Left ventricle myocardium inferior (tissue), 1 donor: ENCODE measurements around the gene ZNF845. TPM values are rescaled to one million over a fixed set of nuclear protein-coding genes. Genes with fewer than 3 reads are reported as not detected.
"Not testable (repeated sequence)": the region's sequence is repeated elsewhere in the genome, so short reads cannot be mapped to it uniquely, and the experiment has no call there.

Source experiments
- DNase-seq: peaks from one replicate; pipeline ENCODE4 v3.0.0-alpha.2; 2020
- H3K27ac ChIP-seq: fragments of 200-600 bp; replicated peaks from 2 replicates; pipeline ENCODE4 v1.8.0; 2021
- H3K27me3 ChIP-seq: fragments of 200-600 bp; 2 replicates; pipeline ENCODE4 v1.8.0; 2021; ENCODE audit warnings: low read depth
- H3K36me3 ChIP-seq: fragments of 200-600 bp; 2 replicates; pipeline ENCODE4 v1.8.0; 2021
- H3K4me1 ChIP-seq: fragments of 200-600 bp; 2 replicates; pipeline ENCODE4 v1.8.0; 2021
- H3K4me3 ChIP-seq: fragments of 200-600 bp; 2 replicates; pipeline ENCODE4 v1.8.0; 2021; ENCODE audit warnings: mild to moderate bottlenecking, moderate library complexity
- H3K9me3 ChIP-seq: fragments of 200-600 bp; replicated peaks from 2 replicates; pipeline ENCODE4 v1.8.0; 2021
- CTCF ChIP-seq: fragments of 200-600 bp; IDR thresholded peaks from 2 replicates; pipeline ENCODE4 v1.8.0; 2021; ENCODE audit warnings: antibody characterized with exemption, mild to moderate bottlenecking, borderline replicate concordance
- intact Hi-C: fragments of 100-400 bp; cut with micrococcal nuclease; formaldehyde crosslinking; loops from one replicate; pipeline ENCODE4 v1.11.0; 2022
- total RNA-seq: library from RNA; stranded (reverse); fragmentation: NEBNext Ultra II Directional; extraction: Animal tissue kit (Norgen Biotek cat#: 25700); gene quantifications from one replicate; pipeline ENCODE4 v1.2.1, GENCODE V29; 2021
- donor health status: DM: no; HTN: yes; CAD: no; lungs with severe emphysema.

Gene ZNF845
- total RNA-seq, 1 donor from 2014 or later, result 3.5 TPM

- TF ChIP-seq CTCF, result peak; percentile 72
- DNase-seq, result peak; percentile 94
- Histone ChIP-seq H3K36me3 (peaks cover 21% of the 10 kb centered on the region), H3K9me3 (no peaks in the 10 kb centered on the region), H3K4me1 (peaks cover 29% of the 10 kb centered on the region), H3K27ac (peak within 1 kb of the TSS; percentile 91), H3K4me3 (peak within 1 kb of the TSS; percentile 93), H3K27me3 (peaks cover under 1% of the 10 kb centered on the region)
- intact Hi-C loops, result no loop called here
Measured at GRCh38 chr19:53394974-53395839, 61.7 kb downstream of the ZNF845 start, which contains the start of gene ZNF765. Gene ZNF765 (plus strand): TSS chr19:53395149. CDS start chr19:53398016, 2,867 bp downstream.

- peaks cover 29% of the 10 kb centered on the region for H3K36me3 ChIP-seq
- H3K9me3 ChIP-seq, DNase-seq, intact Hi-C loops, H3K27me3 ChIP-seq: not testable (repeated sequence)
- peak overlapping the region; percentile 93 for H3K4me3 ChIP-seq
- peak overlapping the region; percentile 91 for H3K27ac ChIP-seq
- H3K4me1 ChIP-seq, result peaks cover 29% of the 10 kb centered on the region
Measured at GRCh38 chr19:53395840-53396524, 62.4 kb downstream of the ZNF845 start.

GRCh38 chr19:53396525-53396868 lies 62.9 kb downstream of the ZNF845 start:
- intact Hi-C loops, result no loop called here
- peaks cover 34% of the 10 kb centered on the region for H3K36me3 ChIP-seq
- peak overlapping the region; percentile 93 for H3K4me3 ChIP-seq
- H3K27me3 ChIP-seq, result no peaks in the 10 kb centered on the region
- H3K27ac ChIP-seq, result no peak overlapping the region
- no peak for TF ChIP-seq CTCF
- H3K9me3 ChIP-seq, result no peaks in the 10 kb centered on the region
- DNase-seq, result no peak
- H3K4me1 ChIP-seq, result peaks cover 29% of the 10 kb centered on the region

- H3K9me3 ChIP-seq, DNase-seq, H3K27ac ChIP-seq, H3K27me3 ChIP-seq, H3K4me3 ChIP-seq, intact Hi-C loops: not testable (repeated sequence)
- Histone ChIP-seq H3K4me1 (peaks cover 29% of the 10 kb centered on the region), H3K36me3 (peaks cover 48% of the 10 kb centered on the region)
Measured at GRCh38 chr19:53397918-53398317, 64.4 kb downstream of the ZNF845 start.

Other genes starting within 250 kb of the ZNF845 start
- 16.8 TPM for gene ZNF160, start 230.3 kb upstream of the ZNF845 start, total RNA-seq
- gene ZNF415, start 200.8 kb upstream of the ZNF845 start, total RNA-seq, result 21.0 TPM
- gene ZNF347, start 174.7 kb upstream of the ZNF845 start, total RNA-seq, result 7.3 TPM
- gene ZNF665, start 140.4 kb upstream of the ZNF845 start, total RNA-seq, result 1.6 TPM
- 25.2 TPM for gene ZNF677, start 78.9 kb upstream of the ZNF845 start, total RNA-seq
- not detected for gene VN1R2, start 75.5 kb upstream of the ZNF845 start, total RNA-seq
- not detected for gene VN1R4, start 66.0 kb upstream of the ZNF845 start, total RNA-seq
- 4.3 TPM for gene ZNF525, start 32.0 kb downstream of the ZNF845 start, total RNA-seq
- gene ZNF765, start 61.4 kb downstream of the ZNF845 start, total RNA-seq, result 4.0 TPM
- gene ZNF761, start 98.2 kb downstream of the ZNF845 start, total RNA-seq, result 3.3 TPM
- gene ZNF813, start 134.0 kb downstream of the ZNF845 start, total RNA-seq, result 1.8 TPM
- 10.1 TPM for gene ZNF331, start 204.4 kb downstream of the ZNF845 start, total RNA-seq